Activated naive CD8-positive, alpha-beta T cell treated with anti-CD3 and anti-CD28 coated beads for 36 hours (primary cell): Measurements from ENCODE around the gene REEP2. TPM values are rescaled to one million over a fixed set of nuclear protein-coding genes. Genes with fewer than 3 reads are reported as not detected.

Source experiments
- DNase-seq: peaks from one replicate; pipeline ENCODE4 v3.0.0; 2021
- H3K27ac Mint-ChIP-seq: one replicate; pipeline ENCODE4 v1.8.0; 2022; ENCODE audit warnings: mild to moderate bottlenecking, moderate library complexity, mixed read lengths
- H3K27me3 Mint-ChIP-seq: one replicate; pipeline ENCODE4 v1.8.0; 2022; ENCODE audit warnings: mild to moderate bottlenecking, mixed read lengths
- H3K36me3 Mint-ChIP-seq: one replicate; pipeline ENCODE4 v1.8.0; 2021; ENCODE audit warnings: mild to moderate bottlenecking, mixed read lengths
- H3K4me1 Mint-ChIP-seq: one replicate; pipeline ENCODE4 v1.8.0; 2021; ENCODE audit warnings: mixed read lengths
- H3K4me3 Mint-ChIP-seq: one replicate; pipeline ENCODE4 v1.8.0; 2022; ENCODE audit warnings: mild to moderate bottlenecking, moderate library complexity, mixed read lengths
- H3K9me3 Mint-ChIP-seq: one replicate; pipeline ENCODE4 v1.8.0; 2022; ENCODE audit warnings: mixed read lengths
- total RNA-seq, 2 experiments: library from RNA; stranded (reverse); gene quantifications; one replicate each; pipeline ENCODE4 v1.2.3, GENCODE V29; 2021

REEP2 gene
- total RNA-seq, 2 experiments from 2014 or later: 3.5 to 4.0 TPM

GRCh38 chr5:138458856-138459255, 20.0 kb downstream of the REEP2 start:
- H3K27me3 Mint-ChIP-seq: no peaks in the 10 kb centered on the region
- no peaks in the 10 kb centered on the region for H3K9me3 Mint-ChIP-seq
- H3K4me1 Mint-ChIP-seq: peaks cover 40% of the 10 kb centered on the region
- H3K36me3 Mint-ChIP-seq: peaks cover 2% of the 10 kb centered on the region
- DNase-seq: no peak
- peak overlapping the region; percentile 100 for H3K27ac Mint-ChIP-seq
- peak overlapping the region; percentile 85 for H3K4me3 Mint-ChIP-seq

- H3K27me3 Mint-ChIP-seq: no peaks in the 10 kb centered on the region
- peaks cover 2% of the 10 kb centered on the region for H3K36me3 Mint-ChIP-seq
- H3K9me3 Mint-ChIP-seq: no peaks in the 10 kb centered on the region
- peak; percentile 93 for DNase-seq
- peak overlapping the region; percentile 100 for H3K27ac Mint-ChIP-seq
- H3K4me1 Mint-ChIP-seq: peaks cover 40% of the 10 kb centered on the region
- peak overlapping the region; percentile 85 for H3K4me3 Mint-ChIP-seq
Measured at GRCh38 chr5:138459311-138459933, 20.6 kb downstream of the REEP2 start.

GRCh38 chr5:138460032-138460693, 21.3 kb downstream of the REEP2 start:
- Mint-ChIP-seq H3K4me3 (peak overlapping the region; percentile 85), H3K27me3 (no peaks in the 10 kb centered on the region)

GRCh38 chr5:138461343-138462125, 22.7 kb downstream of the REEP2 start:
- Mint-ChIP-seq H3K9me3 (no peaks in the 10 kb centered on the region), H3K36me3 (peaks cover 8% of the 10 kb centered on the region), H3K27me3 (no peaks in the 10 kb centered on the region), H3K27ac (peak overlapping the region; percentile 55), H3K4me3 (no peak overlapping the region), H3K4me1 (peaks cover 42% of the 10 kb centered on the region)
- no peak for DNase-seq

More at GRCh38 chr5:138460032-138460693, 21.3 kb downstream of the REEP2 start:
- Mint-ChIP-seq H3K9me3 (no peaks in the 10 kb centered on the region), H3K4me1 (peaks cover 40% of the 10 kb centered on the region), H3K36me3 (peaks cover 2% of the 10 kb centered on the region), H3K27ac (peak overlapping the region; percentile 100)
- DNase-seq: no peak

GRCh38 chr5:138463419-138464007, 24.7 kb downstream of the REEP2 start:
- no peaks in the 10 kb centered on the region for H3K27me3 Mint-ChIP-seq
- DNase-seq: no peak
- peaks cover 27% of the 10 kb centered on the region for H3K36me3 Mint-ChIP-seq
- H3K27ac Mint-ChIP-seq: peak overlapping the region; percentile 94
- H3K9me3 Mint-ChIP-seq: no peaks in the 10 kb centered on the region
- peak overlapping the region; percentile 85 for H3K4me3 Mint-ChIP-seq
- peaks cover 48% of the 10 kb centered on the region for H3K4me1 Mint-ChIP-seq

- Mint-ChIP-seq H3K9me3 (no peaks in the 10 kb centered on the region), H3K4me3 (peak overlapping the region; percentile 85), H3K27me3 (no peaks in the 10 kb centered on the region), H3K27ac (peak overlapping the region; percentile 94), H3K36me3 (peaks cover 30% of the 10 kb centered on the region), H3K4me1 (peaks cover 46% of the 10 kb centered on the region)
- peak; percentile 97 for DNase-seq
Measured at GRCh38 chr5:138464008-138464387, 25.1 kb downstream of the REEP2 start.

GRCh38 chr5:138464388-138465260, 25.8 kb downstream of the REEP2 start:
- Mint-ChIP-seq H3K4me3 (peak overlapping the region; percentile 85), H3K27me3 (no peaks in the 10 kb centered on the region), H3K27ac (peak overlapping the region; percentile 94), H3K36me3 (peaks cover 28% of the 10 kb centered on the region), H3K9me3 (no peaks in the 10 kb centered on the region), H3K4me1 (peaks cover 41% of the 10 kb centered on the region)
- peak; percentile 95 for DNase-seq

GRCh38 chr5:138465261-138466124, 26.6 kb downstream of the REEP2 start, which contains the start of gene EGR1:
Gene EGR1, plus strand, starts transcription at chr5:138465479. Its CDS starts 283 bp downstream, at chr5:138465762.
- peak within 1 kb of the TSS; percentile 85 for H3K4me3 Mint-ChIP-seq
- no peaks in the 10 kb centered on the region for H3K27me3 Mint-ChIP-seq
- no peaks in the 10 kb centered on the region for H3K9me3 Mint-ChIP-seq

GRCh38 chr5:138466125-138466899, 27.5 kb downstream of the REEP2 start:
- Mint-ChIP-seq H3K27me3 (no peaks in the 10 kb centered on the region), H3K27ac (peak overlapping the region; percentile 54), H3K4me1 (peaks cover 25% of the 10 kb centered on the region), H3K9me3 (no peaks in the 10 kb centered on the region), H3K4me3 (peak overlapping the region; percentile 85), H3K36me3 (peaks cover 29% of the 10 kb centered on the region)
- peak; percentile 32 for DNase-seq

More at GRCh38 chr5:138465261-138466124, 26.6 kb downstream of the REEP2 start, which contains the start of gene EGR1:
- DNase-seq: peak; percentile 92
- Mint-ChIP-seq H3K36me3 (peaks cover 29% of the 10 kb centered on the region), H3K27ac (peak within 1 kb of the TSS; percentile 94), H3K4me1 (peaks cover 33% of the 10 kb centered on the region)

- DNase-seq: no peak
- Mint-ChIP-seq H3K9me3 (no peaks in the 10 kb centered on the region), H3K27ac (peak overlapping the region; percentile 54)
Measured at GRCh38 chr5:138466900-138467710, 28.2 kb downstream of the REEP2 start.

GRCh38 chr5:138467711-138468132, 28.9 kb downstream of the REEP2 start:
- Mint-ChIP-seq H3K4me1 (peaks cover 21% of the 10 kb centered on the region), H3K27me3 (no peaks in the 10 kb centered on the region), H3K9me3 (no peaks in the 10 kb centered on the region), H3K27ac (no peak overlapping the region), H3K4me3 (peak overlapping the region; percentile 85), H3K36me3 (peaks cover 29% of the 10 kb centered on the region)
- DNase-seq: no peak

More at GRCh38 chr5:138466900-138467710, 28.2 kb downstream of the REEP2 start:
- H3K36me3 Mint-ChIP-seq: peaks cover 29% of the 10 kb centered on the region
- H3K27me3 Mint-ChIP-seq: no peaks in the 10 kb centered on the region
- H3K4me1 Mint-ChIP-seq: peaks cover 21% of the 10 kb centered on the region
- peak overlapping the region; percentile 85 for H3K4me3 Mint-ChIP-seq
